GM12892 (cell line): Measurements from ENCODE around the gene EPS8.

Experiments
- POLR2A ChIP-seq: IDR thresholded peaks from 2 replicates; pipeline ENCODE4 v1.6.1; 2011; ENCODE audit warnings: low read depth, low read length, control low read depth
- POLR2AphosphoS5 ChIP-seq: IDR thresholded peaks from 2 replicates; pipeline ENCODE4 v1.6.1; 2011; ENCODE audit warnings: low read depth, low read length, control low read depth
- TAF1 ChIP-seq: IDR thresholded peaks from 2 replicates; pipeline ENCODE4 v1.6.1; 2011; ENCODE audit warnings: low read depth, mild to moderate bottlenecking, control low read depth, low read length, borderline replicate concordance

DNA sequence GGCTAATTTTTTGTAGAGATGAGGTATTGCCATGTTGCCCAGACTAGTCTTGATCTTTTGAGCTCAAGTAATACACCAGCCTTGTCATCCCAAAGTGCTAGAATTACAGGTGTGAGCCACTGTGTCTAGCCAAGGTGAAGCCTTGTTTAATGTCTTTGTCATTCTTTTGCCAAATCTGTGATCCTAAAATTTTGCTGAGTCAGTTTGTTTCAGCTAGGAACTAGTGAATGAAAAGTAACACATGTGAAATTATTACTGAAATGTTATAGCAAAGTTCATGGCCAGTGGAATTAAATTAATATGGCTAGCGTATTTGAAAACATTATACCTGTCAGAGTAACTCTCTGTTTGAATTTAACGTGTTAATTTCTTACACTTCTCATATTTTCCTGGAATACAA, 26.5 kb upstream of the EPS8 start:
- TF ChIP-seq POLR2AphosphoS5 = no peak
- no peak for TF ChIP-seq POLR2A
- TF ChIP-seq TAF1 = no peak
